Adrenal gland (tissue), 12 donors: ENCODE measurements around the gene ARL13A. TPM values are rescaled to one million over a fixed set of nuclear protein-coding genes. Genes with fewer than 3 reads are reported as not detected.

Experiments used
- DNase-seq, 7 donors: peaks; one replicate each; pipeline ENCODE4 v3.0.0-alpha.2; 2019 to 2020
- H3K27ac ChIP-seq, 5 donors: fragments of 200-600 bp; sonication (generic) in 4 of 5; 1 replicate in 3 of 5; 2 replicates in 2 of 5; pipeline versions ENCODE4 v1.5.1 to v1.8.0; 2016 to 2020; ENCODE audit warnings: mild to moderate bottlenecking in 1 of 5
- H3K27me3 ChIP-seq: fragments of 200-600 bp; 2 replicates; pipeline ENCODE4 v1.8.0; 2021
- H3K36me3 ChIP-seq, 2 donors: fragments of 200-600 bp; replicated peaks in 1 of 2; 1 replicate in 1 of 2; 2 replicates in 1 of 2; pipeline versions ENCODE4 v1.5.1 to v1.8.0; 2018 to 2022
- H3K4me1 ChIP-seq, 2 donors: fragments of 200-600 bp; replicated peaks in 1 of 2; 1 replicate in 1 of 2; 2 replicates in 1 of 2; pipeline versions ENCODE4 v1.5.1 to v1.8.0; 2018 to 2021
- H3K4me3 ChIP-seq, 4 donors: fragments of 200-600 bp; sonication (generic) in 3 of 4; one replicate each; pipeline ENCODE4 v1.5.1; 2016 to 2018
- H3K9me3 ChIP-seq, 3 donors: fragments of 200-600 bp; sonication (generic) in 1 of 3; replicated peaks in 1 of 3; 1 replicate in 2 of 3; 2 replicates in 1 of 3; pipeline versions ENCODE4 v1.5.1 to v1.8.0; 2016 to 2021
- POLR2A ChIP-seq, 2 donors: fragments of 450-650 bp; IDR thresholded peaks; one replicate each; pipeline ENCODE4 v1.6.1; 2017; ENCODE audit warnings: antibody characterized with exemption in 2 of 2, mild to moderate bottlenecking in 2 of 2, moderate library complexity in 1 of 2
- WGBS, 4 donors: extraction: QIAGEN DNeasy Blood & Tissue Kit in 2 of 4; methylation state at CpG; one replicate each; pipeline versions ENCODE4 v1.1.5 to v1.1.7; 2013 to 2017; 5-methylcytosine and 5-hydroxymethylcytosine counted together
- intact Hi-C, 2 donors: fragments of 100-400 bp; cut with DNase I; formaldehyde crosslinking; loops; one replicate each; pipeline versions ENCODE4 v1.14.1 to v1.15.0; 2022 to 2023
- polyA plus RNA-seq, 3 donors: library from polyadenylated mRNA; stranded (reverse); fragments of 200-250 nt in 2 of 3; fragments of 350-450 nt in 1 of 3; fragmentation: Illumina TruSeq in 1 of 3; extraction: RNeasy Lipid Tissue Mini Kit (QIAGEN cat#74804) in 1 of 3; gene quantifications; one replicate each; pipeline ENCODE4 v1.2.3, GENCODE V29; 2013 to 2014
- total RNA-seq, 9 donors: library from RNA; depleted of rRNA in 4 of 9; stranded (reverse); fragments of >200 nt in 4 of 9; fragments of 120-200 nt in 1 of 9; fragmentation: NEBNext Ultra II Directional in 1 of 9; extraction: Animal tissue kit (Norgen Biotek cat#: 25700) in 1 of 9; gene quantifications; one replicate each; pipeline versions ENCODE4 v1.1.0 to v1.2.4, GENCODE V29; 2013 to 2023
- TF ChIP-seq, protein P1 (sequence below), 6 experiments: fragments of 450-650 bp in 4 of 6; fragments of 200-600 bp in 2 of 6; sonication (generic) in 1 of 6; IDR thresholded peaks; 1 replicate in 5 of 6; 2 replicates in 1 of 6; pipeline versions ENCODE4 v1.5.1 to v1.8.0; 2016 to 2021; ENCODE audit warnings: antibody characterized with exemption in 6 of 6, mild to moderate bottlenecking in 2 of 6, moderate library complexity in 1 of 6
- donor health status: healthy with polysubstance abuse.
- donor health status: Bipolar disorder and iron deficiency.
- donor health status: DM: yes; HTN: yes; CAD: no.
- donor health status: DM: no; HTN: no; CAD: no.
- donor health status: DM: no; HTN: no; CAD: no.
- donor health status: DM: yes; HTN: yes; CAD: no.

ARL13A gene
- total and polyA plus RNA-seq, 12 donors = not detected

DNA sequence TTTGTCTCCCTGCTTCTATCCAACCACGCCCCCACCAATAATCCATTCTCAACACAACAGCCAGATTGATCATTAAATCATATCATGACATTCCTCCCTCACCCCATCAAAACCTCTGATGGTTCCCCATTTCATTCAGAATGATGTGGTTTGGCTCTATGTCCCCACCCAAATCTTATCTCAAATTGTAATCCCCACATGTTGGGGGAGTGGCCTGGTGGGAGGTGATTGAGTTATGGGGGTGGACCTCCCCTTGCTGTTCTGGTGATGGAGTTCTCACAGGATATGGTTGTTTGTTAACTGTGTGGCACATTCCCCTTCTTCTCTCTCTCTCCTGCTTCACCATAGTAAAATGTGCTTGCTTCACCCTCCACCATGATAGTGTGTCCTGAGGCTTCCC, 59.1 kb downstream of the ARL13A start:
- no peaks in the 10 kb centered on the region for H3K4me1 ChIP-seq

DNA sequence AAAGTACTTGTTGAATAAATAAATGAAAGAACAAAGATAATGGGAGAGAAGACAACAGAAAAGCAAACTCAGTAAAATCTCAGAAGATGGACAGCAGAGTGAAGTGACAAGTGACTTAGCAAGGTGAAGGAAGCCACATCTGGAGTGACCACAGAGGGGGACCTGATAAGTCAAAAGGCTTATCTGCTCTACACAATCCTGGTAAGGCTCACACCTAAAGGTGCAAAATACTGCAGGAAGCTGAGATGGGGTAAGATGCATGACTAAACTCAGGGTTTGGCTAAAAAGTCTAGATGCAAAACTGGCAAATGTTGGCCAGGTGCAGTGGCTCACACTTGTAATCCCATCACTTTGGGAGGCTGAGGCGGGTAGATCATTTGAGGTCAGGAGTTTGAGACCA, 60.2 kb downstream of the ARL13A start:
- no peak for TF ChIP-seq POLR2A (IDR thresholded peaks at IDR 0.05)
- TF ChIP-seq, protein P1, sequence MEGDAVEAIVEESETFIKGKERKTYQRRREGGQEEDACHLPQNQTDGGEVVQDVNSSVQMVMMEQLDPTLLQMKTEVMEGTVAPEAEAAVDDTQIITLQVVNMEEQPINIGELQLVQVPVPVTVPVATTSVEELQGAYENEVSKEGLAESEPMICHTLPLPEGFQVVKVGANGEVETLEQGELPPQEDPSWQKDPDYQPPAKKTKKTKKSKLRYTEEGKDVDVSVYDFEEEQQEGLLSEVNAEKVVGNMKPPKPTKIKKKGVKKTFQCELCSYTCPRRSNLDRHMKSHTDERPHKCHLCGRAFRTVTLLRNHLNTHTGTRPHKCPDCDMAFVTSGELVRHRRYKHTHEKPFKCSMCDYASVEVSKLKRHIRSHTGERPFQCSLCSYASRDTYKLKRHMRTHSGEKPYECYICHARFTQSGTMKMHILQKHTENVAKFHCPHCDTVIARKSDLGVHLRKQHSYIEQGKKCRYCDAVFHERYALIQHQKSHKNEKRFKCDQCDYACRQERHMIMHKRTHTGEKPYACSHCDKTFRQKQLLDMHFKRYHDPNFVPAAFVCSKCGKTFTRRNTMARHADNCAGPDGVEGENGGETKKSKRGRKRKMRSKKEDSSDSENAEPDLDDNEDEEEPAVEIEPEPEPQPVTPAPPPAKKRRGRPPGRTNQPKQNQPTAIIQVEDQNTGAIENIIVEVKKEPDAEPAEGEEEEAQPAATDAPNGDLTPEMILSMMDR (IDR thresholded peaks at IDR 0.05) = no peak
- H3K4me3 ChIP-seq = no peak overlapping the region
- H3K4me1 ChIP-seq = no peaks in the 10 kb centered on the region
- WGBS, 4 donors = 75 to 100% (median 87%) methylated on average over 1 of the region's 1 CpG
- no peaks in the 10 kb centered on the region for H3K9me3 ChIP-seq
- H3K27me3 ChIP-seq = no peaks in the 10 kb centered on the region
- intact Hi-C loops = no loop called here
- H3K27ac ChIP-seq = no peak overlapping the region
- no peaks in the 10 kb centered on the region for H3K36me3 ChIP-seq
- no peak for DNase-seq

More for the DNA sequence above, 59.1 kb downstream of the ARL13A start:
- TF ChIP-seq, protein P1 (IDR thresholded peaks at IDR 0.05) = no peak
- no peak for TF ChIP-seq POLR2A (IDR thresholded peaks at IDR 0.05)
- H3K27ac ChIP-seq = no peak overlapping the region
- DNase-seq = no peak
- no peak overlapping the region for H3K4me3 ChIP-seq
- intact Hi-C loops = no loop called here
- no peaks in the 10 kb centered on the region for H3K9me3 ChIP-seq
- WGBS, 4 donors = 72 to 100% (median 87%) methylated on average over 1 of the region's 1 CpG
- no peaks in the 10 kb centered on the region for H3K36me3 ChIP-seq
- H3K27me3 ChIP-seq = no peaks in the 10 kb centered on the region

DNA sequence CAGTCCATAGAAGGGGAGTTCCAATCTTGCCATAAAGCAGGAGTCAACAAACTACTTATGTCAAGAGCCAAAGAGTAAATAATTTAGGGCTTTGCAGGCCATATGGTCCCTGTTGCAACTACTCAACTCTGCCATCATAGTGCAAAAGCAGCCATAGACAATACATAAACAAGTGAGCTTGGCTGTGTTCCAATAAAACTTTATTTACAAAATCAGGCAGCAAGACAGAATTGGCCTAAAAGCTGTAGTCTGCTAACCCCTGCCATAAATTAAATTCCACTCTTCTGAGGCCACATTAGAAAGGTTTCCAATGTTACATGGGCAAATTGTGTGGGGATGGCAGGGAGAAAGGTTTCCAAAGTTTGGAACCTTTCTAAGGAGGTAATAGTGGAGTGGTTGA, 67.7 kb downstream of the ARL13A start:
- Histone ChIP-seq H3K9me3 (no peaks in the 10 kb centered on the region), H3K4me1 (no peaks in the 10 kb centered on the region), H3K27me3 (no peaks in the 10 kb centered on the region), H3K4me3 (no peak overlapping the region), H3K36me3 (no peaks in the 10 kb centered on the region), H3K27ac (no peak overlapping the region)
- TF ChIP-seq, protein P1 (IDR thresholded peaks at IDR 0.05) = no peak
- no peak for TF ChIP-seq POLR2A (IDR thresholded peaks at IDR 0.05)
- intact Hi-C loops = no loop called here
- no peak for DNase-seq

DNA sequence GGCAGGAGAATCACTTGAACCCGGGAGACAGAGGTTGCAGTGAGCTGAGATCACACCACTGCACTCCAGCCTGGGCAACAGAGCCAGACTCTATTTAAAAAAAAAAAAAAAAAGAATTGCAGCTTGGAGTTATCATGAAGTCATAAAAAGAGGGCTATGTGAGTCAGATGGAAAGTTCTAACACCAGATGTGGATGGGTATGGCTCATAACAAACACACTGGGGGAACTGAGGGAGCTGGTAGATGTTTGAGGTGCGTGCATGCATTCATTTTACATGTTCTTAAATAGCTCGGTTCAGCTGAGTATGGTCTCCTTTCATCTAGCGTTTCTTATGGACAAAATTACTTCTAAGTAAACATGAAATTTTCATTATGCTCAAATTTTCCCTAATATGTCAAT, 70.7 kb downstream of the ARL13A start:
- no peaks in the 10 kb centered on the region for H3K36me3 ChIP-seq

More for the DNA sequence above, 70.7 kb downstream of the ARL13A start:
- Histone ChIP-seq H3K4me3 (no peak overlapping the region), H3K4me1 (no peaks in the 10 kb centered on the region), H3K27ac (no peak overlapping the region), H3K27me3 (no peaks in the 10 kb centered on the region), H3K9me3 (no peaks in the 10 kb centered on the region)
- no peak for DNase-seq
- intact Hi-C loops = no loop called here
- no peak for TF ChIP-seq POLR2A (IDR thresholded peaks at IDR 0.05)
- TF ChIP-seq, protein P1 (IDR thresholded peaks at IDR 0.05) = no peak
- 78 to 99% (median 89%) methylated on average over 3 to 4 of the region's 4 CpGs for WGBS, 4 donors

Other genes with a start within 250 kb of the ARL13A start
- gene SYTL4, start 237.6 kb upstream of the ARL13A start, total RNA-seq = 10 to 100 TPM in 1 of 9 donors, 1 to 10 TPM in 8; 3.4 to 12.3 (median 6.4) TPM
- gene SYTL4, start 237.6 kb upstream of the ARL13A start, polyA plus RNA-seq = 1 to 10 TPM; 4.0 to 5.3 (median 4.5) TPM
- gene CSTF2, start 149.3 kb upstream of the ARL13A start, total RNA-seq = 10 to 100 TPM in 7 of 9 donors, 1 to 10 TPM in 2; 8.2 to 17.0 (median 14.1) TPM
- gene CSTF2, start 149.3 kb upstream of the ARL13A start, polyA plus RNA-seq = 10 to 100 TPM in 1 of 3 donors, 1 to 10 TPM in 2; 3.3 to 14.8 (median 3.6) TPM
- gene NOX1, start 95.3 kb upstream of the ARL13A start, total RNA-seq = not detected
- under 1 TPM in 2 of 3 donors, not detected in 1; 0.07 to 0.16 TPM for gene NOX1, start 95.3 kb upstream of the ARL13A start, polyA plus RNA-seq
- gene XKRX, start 40.8 kb upstream of the ARL13A start, total RNA-seq = 1 to 10 TPM in 3 of 9 donors, under 1 TPM in 6; 0.22 to 2.6 (median 0.81) TPM
- gene XKRX, start 40.8 kb upstream of the ARL13A start, polyA plus RNA-seq = under 1 TPM; 0.16 to 0.47 (median 0.18) TPM
- gene TRMT2B, start 82.4 kb downstream of the ARL13A start, total RNA-seq = 10 to 100 TPM in 8 of 9 donors, 1 to 10 TPM in 1; 6.9 to 19.8 (median 15.9) TPM
- gene TRMT2B, start 82.4 kb downstream of the ARL13A start, polyA plus RNA-seq = 10 to 100 TPM in 1 of 3 donors, 1 to 10 TPM in 2; 5.8 to 11.6 (median 9.0) TPM
- gene TMEM35A, start 109.2 kb downstream of the ARL13A start, total RNA-seq = 1 to 10 TPM in 5 of 9 donors, under 1 TPM in 2, not detected in 2; 0.32 to 2.1 (median 1.3) TPM
- gene TMEM35A, start 109.2 kb downstream of the ARL13A start, polyA plus RNA-seq = 1 to 10 TPM in 2 of 3 donors, under 1 TPM in 1; 0.61 to 3.5 (median 1.0) TPM
- gene CENPI, start 128.5 kb downstream of the ARL13A start, total RNA-seq = 1 to 10 TPM in 3 of 9 donors, under 1 TPM in 6; 0.06 to 9.2 (median 0.69) TPM
- 1 to 10 TPM in 1 of 3 donors, under 1 TPM in 2; 0.16 to 1.5 (median 0.27) TPM for gene CENPI, start 128.5 kb downstream of the ARL13A start, polyA plus RNA-seq